Neural cell (in vitro differentiated cells): ENCODE results near the gene KMT2E. TPM values are rescaled to one million over a fixed set of nuclear protein-coding genes. Genes with fewer than 3 reads are reported as not detected.

ENCODE experiments used
- H2AFZ ChIP-seq: fragments of 200-600, 300-800 bp; sonication (generic), shearing (Covaris generic); 2 replicates; pipeline ENCODE4 v1.6.0; 2014; ENCODE audit warnings: low read depth, mild to moderate bottlenecking, antibody characterized with exemption, low read length, moderate library complexity
- H3F3A ChIP-seq: fragments of 200-600 bp; shearing (Covaris generic); 2 replicates; pipeline ENCODE4 v1.6.1; 2016; ENCODE audit warnings: mild to moderate bottlenecking, moderate library complexity, mixed read lengths, antibody characterized with exemption, low read length; ENCODE audit not compliant: insufficient read depth, poor library complexity, severe bottlenecking
- H3K27ac ChIP-seq: fragments of 200-600, 300-800 bp; sonication (generic), shearing (Covaris generic); 2 replicates; pipeline ENCODE4 v1.5.1; 2014; ENCODE audit warnings: mild to moderate bottlenecking, low read length, moderate library complexity
- H3K27me3 ChIP-seq: fragments of 300-800, 200-600 bp; sonication (generic), shearing (Covaris generic); 2 replicates; pipeline ENCODE4 v1.6.0; 2014; ENCODE audit warnings: mild to moderate bottlenecking, low read depth, low read length, moderate library complexity; ENCODE audit not compliant: insufficient read depth
- H3K36me3 ChIP-seq: fragments of 300-800, 200-600 bp; sonication (generic), shearing (Covaris generic); 2 replicates; pipeline ENCODE4 v1.5.1; 2014; ENCODE audit warnings: mild to moderate bottlenecking, antibody characterized with exemption, low read length, moderate library complexity; ENCODE audit not compliant: insufficient read depth
- H3K4me2 ChIP-seq: fragments of 300-800, 200-600 bp; sonication (generic), shearing (Covaris generic); 2 replicates; pipeline ENCODE4 v1.6.0; 2014; ENCODE audit warnings: mild to moderate bottlenecking, low read length
- H3K4me3 ChIP-seq: fragments of 300-800, 200-600 bp; sonication (generic), shearing (Covaris generic); 2 replicates; pipeline ENCODE4 v1.5.1; 2014; ENCODE audit warnings: mild to moderate bottlenecking, low read length, moderate library complexity
- H3K79me2 ChIP-seq: fragments of 200-600 bp; shearing (Covaris generic); replicated peaks from 2 replicates; pipeline ENCODE4 v1.6.0; 2014; ENCODE audit warnings: mild to moderate bottlenecking, low read length, moderate library complexity; ENCODE audit not compliant: insufficient read depth
- H3K9ac ChIP-seq: fragments of 300-800, 200-600 bp; sonication (generic), shearing (Covaris generic); 2 replicates; pipeline ENCODE4 v1.6.1; 2016; ENCODE audit warnings: mild to moderate bottlenecking, low read length, mixed read lengths
- H3K9me2 ChIP-seq: fragments of 200-600 bp; shearing (Covaris generic); 2 replicates; pipeline ENCODE4 v1.6.1; 2016; ENCODE audit warnings: mild to moderate bottlenecking, low read length, mixed read lengths; ENCODE audit not compliant: insufficient read depth
- H3K9me3 ChIP-seq: fragments of 200-600, 300-800 bp; sonication (generic), shearing (Covaris generic); 2 replicates; pipeline ENCODE4 v1.6.1; 2016; ENCODE audit warnings: mild to moderate bottlenecking, mixed run types, low read length, moderate library complexity, mixed read lengths
- H4K20me1 ChIP-seq: fragments of 200-600 bp; shearing (Covaris generic); 2 replicates; pipeline ENCODE4 v1.6.1; 2016; ENCODE audit warnings: mild to moderate bottlenecking, mixed run types; ENCODE audit not compliant: insufficient read depth
- EP300 ChIP-seq: fragments of 450-650 bp; conservative IDR thresholded peaks from 2 replicates; pipeline ENCODE4 v1.6.1; 2014; ENCODE audit warnings: antibody characterized with exemption, mild to moderate bottlenecking, moderate library complexity; ENCODE audit not compliant: poor library complexity, severe bottlenecking
- EZH2 ChIP-seq: fragments of 200-600, 300-800 bp; shearing (Covaris generic), sonication (generic); IDR thresholded peaks from 2 replicates; pipeline ENCODE4 v1.6.1; 2014; ENCODE audit warnings: antibody characterized with exemption, low read length, borderline replicate concordance, mild to moderate bottlenecking; ENCODE audit not compliant: insufficient read depth, poor library complexity, severe bottlenecking
- MXI1 ChIP-seq: fragments of 450-650 bp; conservative IDR thresholded peaks from 2 replicates; pipeline ENCODE4 v1.6.1; 2014; ENCODE audit warnings: antibody characterized with exemption, mild to moderate bottlenecking; ENCODE audit not compliant: poor library complexity, severe bottlenecking
- POLR2AphosphoS5 ChIP-seq: IDR thresholded peaks from 2 replicates; pipeline ENCODE4 v1.6.1; 2012
- RAD21 ChIP-seq: fragments of 450-650 bp; conservative IDR thresholded peaks from 2 replicates; pipeline ENCODE4 v1.6.1; 2014; ENCODE audit warnings: antibody characterized with exemption, mild to moderate bottlenecking, moderate library complexity
- SMC3 ChIP-seq: fragments of 450-650 bp; conservative IDR thresholded peaks from 2 replicates; pipeline ENCODE4 v1.6.1; 2014; ENCODE audit warnings: antibody characterized with exemption, mild to moderate bottlenecking, moderate library complexity; ENCODE audit not compliant: poor library complexity
- TAF1 ChIP-seq: IDR thresholded peaks from 2 replicates; pipeline ENCODE4 v1.6.1; 2012; ENCODE audit warnings: low read depth
- polyA plus RNA-seq: library from polyadenylated mRNA; depleted of rRNA; stranded (reverse); fragments of >200 nt; gene quantifications from 2 replicates; pipeline ENCODE4 v1.2.3, GENCODE V29; 2014
- TF ChIP-seq, protein P1 (sequence below): fragments of 450-650 bp; IDR thresholded peaks from 2 replicates; pipeline ENCODE4 v1.5.1; 2014; ENCODE audit warnings: antibody characterized with exemption, mild to moderate bottlenecking, moderate library complexity; ENCODE audit not compliant: poor library complexity, severe bottlenecking
- TF ChIP-seq, protein P2 (sequence below): IDR thresholded peaks from 2 replicates; pipeline ENCODE4 v1.6.1; 2012; ENCODE audit warnings: borderline replicate concordance

KMT2E gene
- polyA plus RNA-seq, 1 donor from 2014 or later: 78.4 TPM

GRCh38 chr7:105021352-105021751, 7.3 kb downstream of the KMT2E start:
- Histone ChIP-seq H3K4me3 (peak overlapping the region; percentile 28), H3K9me3 (no peaks in the 10 kb centered on the region), H3K4me2 (no peak overlapping the region), H3K27me3 (no peaks in the 10 kb centered on the region), H3K9ac (no peak overlapping the region), H4K20me1 (peaks cover 74% of the 10 kb centered on the region), H3K9me2 (no peaks in the 10 kb centered on the region), H3K79me2 (peaks cover 100% of the 10 kb centered on the region), H2AFZ (no peak overlapping the region), H3F3A (no peaks in the 10 kb centered on the region), H3K36me3 (no peaks in the 10 kb centered on the region), H3K27ac (no peak overlapping the region)
- TF ChIP-seq, protein P1, sequence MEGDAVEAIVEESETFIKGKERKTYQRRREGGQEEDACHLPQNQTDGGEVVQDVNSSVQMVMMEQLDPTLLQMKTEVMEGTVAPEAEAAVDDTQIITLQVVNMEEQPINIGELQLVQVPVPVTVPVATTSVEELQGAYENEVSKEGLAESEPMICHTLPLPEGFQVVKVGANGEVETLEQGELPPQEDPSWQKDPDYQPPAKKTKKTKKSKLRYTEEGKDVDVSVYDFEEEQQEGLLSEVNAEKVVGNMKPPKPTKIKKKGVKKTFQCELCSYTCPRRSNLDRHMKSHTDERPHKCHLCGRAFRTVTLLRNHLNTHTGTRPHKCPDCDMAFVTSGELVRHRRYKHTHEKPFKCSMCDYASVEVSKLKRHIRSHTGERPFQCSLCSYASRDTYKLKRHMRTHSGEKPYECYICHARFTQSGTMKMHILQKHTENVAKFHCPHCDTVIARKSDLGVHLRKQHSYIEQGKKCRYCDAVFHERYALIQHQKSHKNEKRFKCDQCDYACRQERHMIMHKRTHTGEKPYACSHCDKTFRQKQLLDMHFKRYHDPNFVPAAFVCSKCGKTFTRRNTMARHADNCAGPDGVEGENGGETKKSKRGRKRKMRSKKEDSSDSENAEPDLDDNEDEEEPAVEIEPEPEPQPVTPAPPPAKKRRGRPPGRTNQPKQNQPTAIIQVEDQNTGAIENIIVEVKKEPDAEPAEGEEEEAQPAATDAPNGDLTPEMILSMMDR: no peak
- no peak for TF ChIP-seq MXI1
- no peak for TF ChIP-seq EZH2
- TF ChIP-seq, protein P2, sequence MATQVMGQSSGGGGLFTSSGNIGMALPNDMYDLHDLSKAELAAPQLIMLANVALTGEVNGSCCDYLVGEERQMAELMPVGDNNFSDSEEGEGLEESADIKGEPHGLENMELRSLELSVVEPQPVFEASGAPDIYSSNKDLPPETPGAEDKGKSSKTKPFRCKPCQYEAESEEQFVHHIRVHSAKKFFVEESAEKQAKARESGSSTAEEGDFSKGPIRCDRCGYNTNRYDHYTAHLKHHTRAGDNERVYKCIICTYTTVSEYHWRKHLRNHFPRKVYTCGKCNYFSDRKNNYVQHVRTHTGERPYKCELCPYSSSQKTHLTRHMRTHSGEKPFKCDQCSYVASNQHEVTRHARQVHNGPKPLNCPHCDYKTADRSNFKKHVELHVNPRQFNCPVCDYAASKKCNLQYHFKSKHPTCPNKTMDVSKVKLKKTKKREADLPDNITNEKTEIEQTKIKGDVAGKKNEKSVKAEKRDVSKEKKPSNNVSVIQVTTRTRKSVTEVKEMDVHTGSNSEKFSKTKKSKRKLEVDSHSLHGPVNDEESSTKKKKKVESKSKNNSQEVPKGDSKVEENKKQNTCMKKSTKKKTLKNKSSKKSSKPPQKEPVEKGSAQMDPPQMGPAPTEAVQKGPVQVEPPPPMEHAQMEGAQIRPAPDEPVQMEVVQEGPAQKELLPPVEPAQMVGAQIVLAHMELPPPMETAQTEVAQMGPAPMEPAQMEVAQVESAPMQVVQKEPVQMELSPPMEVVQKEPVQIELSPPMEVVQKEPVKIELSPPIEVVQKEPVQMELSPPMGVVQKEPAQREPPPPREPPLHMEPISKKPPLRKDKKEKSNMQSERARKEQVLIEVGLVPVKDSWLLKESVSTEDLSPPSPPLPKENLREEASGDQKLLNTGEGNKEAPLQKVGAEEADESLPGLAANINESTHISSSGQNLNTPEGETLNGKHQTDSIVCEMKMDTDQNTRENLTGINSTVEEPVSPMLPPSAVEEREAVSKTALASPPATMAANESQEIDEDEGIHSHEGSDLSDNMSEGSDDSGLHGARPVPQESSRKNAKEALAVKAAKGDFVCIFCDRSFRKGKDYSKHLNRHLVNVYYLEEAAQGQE: no peak
- no peak for TF ChIP-seq RAD21
- no peak for TF ChIP-seq POLR2AphosphoS5
- no peak for TF ChIP-seq TAF1
- TF ChIP-seq EP300: no peak
- no peak for TF ChIP-seq SMC3

DNA sequence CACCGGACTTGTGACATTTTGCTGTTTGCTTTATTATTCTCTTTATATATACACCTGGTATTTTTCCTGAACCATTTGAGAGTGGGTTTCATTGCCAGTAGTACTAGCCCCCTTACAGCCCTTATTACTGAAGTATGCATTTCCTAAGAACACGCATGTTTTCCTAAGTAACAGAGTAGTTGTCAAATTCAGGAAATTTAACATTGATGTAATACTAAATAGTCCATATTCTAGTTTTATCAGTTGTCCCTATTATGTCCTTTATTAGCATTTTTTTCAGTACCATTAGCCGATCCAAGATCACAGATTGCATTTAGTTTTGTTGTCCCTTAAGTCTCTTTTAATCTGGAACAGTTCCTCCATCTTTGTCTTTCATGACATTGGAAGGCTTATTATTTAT, 8.0 kb downstream of the KMT2E start:
- Histone ChIP-seq H4K20me1 (peaks cover 79% of the 10 kb centered on the region), H3K27ac (no peak overlapping the region), H3K9me3 (no peaks in the 10 kb centered on the region), H3K4me2 (no peak overlapping the region), H3K79me2 (peaks cover 100% of the 10 kb centered on the region), H3K9ac (no peak overlapping the region), H3K27me3 (no peaks in the 10 kb centered on the region), H3K4me3 (peak overlapping the region; percentile 28), H2AFZ (no peak overlapping the region), H3F3A (no peaks in the 10 kb centered on the region), H3K36me3 (no peaks in the 10 kb centered on the region), H3K9me2 (no peaks in the 10 kb centered on the region)
- TF ChIP-seq, protein P1: no peak
- no peak for TF ChIP-seq RAD21
- no peak for TF ChIP-seq TAF1
- TF ChIP-seq MXI1: no peak
- TF ChIP-seq, protein P2: no peak
- TF ChIP-seq SMC3: no peak
- no peak for TF ChIP-seq EZH2
- TF ChIP-seq EP300: no peak
- no peak for TF ChIP-seq POLR2AphosphoS5
